Measurements from ENCODE around the gene ZBTB16.
"Not testable (repeated sequence)": the region's sequence is repeated elsewhere in the genome, so short reads cannot be mapped to it uniquely, and the experiment has no call there.

ZBTB16 gene

GRCh38 chr11:114042234-114042633 lies 17.3 kb upstream of the ZBTB16 start:
- no peak for DNase-seq (ENCODE audit: low read depth in 2 of 2)

- no peak for DNase-seq (ENCODE audit: low read depth in 2 of 2)
Observed at GRCh38 chr11:114044042-114044871, 15.3 kb upstream of the ZBTB16 start.

- no peak for DNase-seq (ENCODE audit: low read depth in 2 of 2)
Observed at GRCh38 chr11:114047327-114047726, 12.2 kb upstream of the ZBTB16 start.

DNA sequence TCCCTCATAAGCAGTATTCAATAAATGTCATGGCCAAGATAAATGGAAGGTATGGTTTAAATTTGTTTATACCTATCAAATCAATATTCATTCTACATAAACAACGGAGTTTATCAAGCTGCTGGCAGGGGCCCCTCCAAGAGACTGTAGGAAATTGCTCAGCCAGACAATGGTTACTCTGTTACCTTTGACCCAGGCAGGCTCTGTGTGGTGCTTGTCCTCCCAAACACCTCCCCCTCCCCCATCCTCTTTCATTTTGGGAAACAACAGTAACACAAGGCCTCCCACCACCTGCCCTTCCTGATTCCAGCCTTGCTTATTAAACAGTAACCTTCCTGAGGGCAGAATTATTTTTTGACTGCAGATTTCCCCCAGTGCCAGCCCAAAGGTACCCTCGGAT lies 10.5 kb upstream of the ZBTB16 start:
- DNase-seq (ENCODE audit: low read depth in 2 of 2), result no peak

- DNase-seq (ENCODE audit: low read depth in 2 of 2), result not testable (repeated sequence)
Observed at GRCh38 chr11:114049766-114050165, 9.7 kb upstream of the ZBTB16 start.

- DNase-seq (ENCODE audit: low read depth in 2 of 2), result no peak
Observed at GRCh38 chr11:114050258-114050927, 9.1 kb upstream of the ZBTB16 start.

- DNase-seq (ENCODE audit: low read depth in 2 of 2), result no peak
Observed at GRCh38 chr11:114051558-114051957, 8.0 kb upstream of the ZBTB16 start.

DNA sequence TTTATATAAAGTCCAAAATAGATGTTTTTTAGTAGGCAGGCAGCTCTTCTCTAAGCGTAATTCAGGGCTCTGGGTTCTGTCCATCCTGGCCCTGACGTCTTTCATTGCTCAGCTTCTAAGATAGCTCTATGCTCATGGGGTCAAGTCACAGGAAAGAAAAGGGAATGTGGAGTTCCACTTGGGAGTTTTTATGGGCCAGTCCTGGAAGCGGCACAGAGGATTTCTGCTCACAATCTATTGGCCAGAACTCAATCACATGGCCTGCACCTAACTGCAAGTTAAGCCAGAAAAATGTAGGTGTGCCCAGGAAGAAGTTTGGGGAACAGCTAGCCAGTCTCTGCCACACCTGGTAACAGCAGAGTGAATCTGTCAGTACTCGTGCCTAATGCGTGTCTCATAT lies 7.4 kb upstream of the ZBTB16 start:
- DNase-seq (ENCODE audit: low read depth in 2 of 2), result no peak

- DNase-seq (ENCODE audit: low read depth in 2 of 2), result no peak
Observed at GRCh38 chr11:114053406-114053805, 6.1 kb upstream of the ZBTB16 start.

- DNase-seq (ENCODE audit: low read depth in 2 of 2), result no peak
Observed at GRCh38 chr11:114054806-114055205, 4.7 kb upstream of the ZBTB16 start.

DNA sequence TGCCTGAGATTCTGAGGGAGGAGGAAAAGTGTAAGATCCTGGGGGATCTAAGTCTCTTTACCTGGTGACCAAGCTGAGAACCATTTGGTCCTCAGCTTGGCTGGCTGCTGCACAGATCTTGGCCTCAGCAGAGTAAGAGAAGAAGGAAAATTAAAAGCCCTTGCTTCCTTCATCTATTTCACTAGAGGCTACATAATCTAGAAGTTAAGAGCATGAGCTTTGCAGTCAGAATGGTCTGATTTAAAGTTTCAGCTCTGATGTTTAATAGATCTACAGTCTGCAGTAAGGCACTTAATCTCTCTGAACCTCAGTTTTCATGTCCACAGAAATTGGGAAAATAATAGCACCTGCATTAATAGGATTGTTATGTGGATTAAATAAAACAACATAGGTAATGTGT lies 3.1 kb upstream of the ZBTB16 start:
- DNase-seq (ENCODE audit: low read depth in 2 of 2), result no peak

DNA sequence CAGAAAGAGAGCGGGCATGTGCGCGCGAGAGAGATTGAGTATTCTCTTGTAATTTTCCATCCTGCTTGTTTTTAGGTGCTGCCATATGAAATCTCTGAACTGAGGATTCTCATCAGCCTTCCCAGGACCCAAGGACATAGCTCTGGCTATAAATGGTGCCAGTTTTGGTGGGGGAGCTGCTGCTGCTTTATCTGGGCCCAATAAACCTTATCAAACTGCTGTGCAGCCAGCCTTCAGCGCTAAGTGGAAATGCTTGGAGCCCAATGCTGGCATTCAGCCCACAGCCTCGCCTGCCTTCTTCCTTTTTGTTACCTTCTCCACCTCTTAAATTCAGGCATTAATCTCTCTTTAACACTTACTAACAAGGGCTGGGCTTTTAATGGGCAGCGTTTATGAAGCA lies 2.4 kb upstream of the ZBTB16 start:
- DNase-seq (ENCODE audit: low read depth in 2 of 2), result no peak

DNA sequence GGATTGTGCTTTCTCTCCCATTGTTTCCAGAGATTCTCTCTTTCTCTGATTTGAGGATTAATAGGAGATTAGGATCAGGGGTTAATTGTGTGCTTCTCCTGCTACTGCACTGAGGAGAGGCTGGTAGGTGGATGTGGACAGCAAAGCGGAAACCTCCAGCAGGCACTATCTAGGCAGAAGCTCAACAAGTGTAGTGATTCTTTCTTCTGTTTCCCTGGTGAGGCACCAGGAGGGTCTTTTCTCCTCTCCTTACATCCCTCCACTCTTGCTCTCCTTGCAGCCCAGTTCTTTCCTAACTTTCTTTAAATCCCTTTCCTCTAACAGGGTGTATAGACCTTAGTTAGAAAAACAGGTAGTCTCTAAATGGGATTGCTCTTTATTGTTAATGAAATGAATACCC lies 1.9 kb upstream of the ZBTB16 start:
- no peak for DNase-seq (ENCODE audit: low read depth in 2 of 2)

GRCh38 chr11:114058026-114058706 lies 1.3 kb upstream of the ZBTB16 start:
- DNase-seq (ENCODE audit: low read depth in 2 of 2), result no peak

- no peak for DNase-seq (ENCODE audit: low read depth in 2 of 2)
Observed at GRCh38 chr11:114058871-114059277, 637 bp upstream of the ZBTB16 start.

DNA sequence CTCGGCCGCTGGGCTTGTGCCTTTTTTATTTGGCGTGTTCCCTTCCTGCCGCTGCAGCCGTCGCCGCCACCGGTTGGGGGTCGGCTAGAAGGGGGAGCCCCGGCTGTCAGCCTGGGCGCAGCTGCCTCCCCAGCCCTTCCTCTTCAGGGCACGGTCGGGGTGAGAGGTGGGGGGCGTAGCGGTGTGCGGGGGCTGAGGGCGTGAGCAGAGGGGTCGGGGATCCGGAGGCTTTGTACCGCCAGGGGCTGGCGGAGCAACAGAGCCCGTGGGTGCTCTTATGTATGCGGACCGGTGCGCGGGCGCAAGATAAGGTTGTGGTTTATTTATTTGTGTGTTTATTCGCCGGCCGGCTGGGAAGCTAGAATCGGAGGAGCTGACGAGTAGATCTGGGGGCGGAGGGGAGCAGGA lies 477 bp downstream of the ZBTB16 start:
- no peak for DNase-seq (ENCODE audit: low read depth in 2 of 2)

DNA sequence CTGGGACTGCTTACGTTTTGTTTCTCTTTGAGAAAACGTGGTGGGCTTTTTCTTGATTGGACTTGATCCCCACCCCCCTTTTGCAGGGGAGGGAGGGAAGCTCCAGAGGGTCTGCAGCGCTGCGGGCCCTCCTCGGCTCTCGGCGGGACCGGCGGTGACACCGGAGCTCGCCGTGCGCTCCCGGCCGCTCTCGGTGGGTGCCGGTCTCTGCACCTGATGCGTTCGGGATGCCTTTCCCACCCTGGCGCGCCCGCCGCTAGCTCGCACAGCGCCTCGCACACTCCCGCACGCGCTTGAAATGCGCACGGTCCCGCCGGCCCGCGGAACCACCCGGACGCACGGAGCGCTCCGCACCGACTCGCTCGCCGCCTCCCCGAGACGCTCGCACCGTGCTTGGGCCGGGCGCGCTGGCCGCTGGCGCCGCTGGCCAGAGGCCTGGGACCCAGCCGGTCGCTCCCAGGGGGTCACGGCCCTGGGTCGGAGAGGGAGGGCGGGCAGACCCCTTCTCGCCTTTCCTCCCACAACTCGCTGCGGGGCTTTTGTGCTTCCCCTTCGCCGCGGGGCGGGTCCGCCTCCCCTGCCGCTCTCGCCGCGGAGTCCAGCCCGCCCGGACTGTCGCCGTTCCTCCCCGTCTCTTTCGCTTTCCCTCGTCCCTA lies 1.0 kb downstream of the ZBTB16 start:
- DNase-seq (ENCODE audit: low read depth in 2 of 2), result no peak

GRCh38 chr11:114061048-114061680 lies 1.7 kb downstream of the ZBTB16 start:
- no peak for DNase-seq (ENCODE audit: low read depth in 2 of 2)

GRCh38 chr11:114061681-114062049 lies 2.2 kb downstream of the ZBTB16 start:
- no peak for DNase-seq (ENCODE audit: low read depth in 2 of 2)

DNA sequence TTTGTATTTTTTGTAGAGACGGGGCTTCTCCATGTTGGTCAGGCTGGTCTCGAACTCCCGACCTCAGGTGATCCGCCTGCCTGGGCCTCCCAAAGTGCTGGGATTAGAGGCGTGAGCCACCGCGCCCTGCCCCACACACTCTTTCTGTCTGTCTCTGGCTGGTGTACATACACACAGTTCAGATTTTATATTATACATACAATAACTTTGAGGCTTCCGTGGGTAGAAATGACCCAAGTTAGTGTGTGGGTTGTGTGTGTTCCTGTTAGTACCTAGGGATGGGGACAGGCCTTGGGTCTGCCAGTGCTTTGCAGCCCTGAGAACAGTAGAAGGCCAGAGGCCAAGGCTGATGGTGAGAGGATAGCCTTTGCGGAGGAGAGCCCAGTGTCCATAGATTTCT lies 2.8 kb downstream of the ZBTB16 start:
- no peak for DNase-seq (ENCODE audit: low read depth in 2 of 2)

GRCh38 chr11:114063149-114063828 lies 3.8 kb downstream of the ZBTB16 start:
- DNase-seq (ENCODE audit: low read depth in 2 of 2), result no peak
